IMR-90 (cell line): ENCODE measurements around the gene ITPK1. TPM values are rescaled to one million over a fixed set of nuclear protein-coding genes. Genes with fewer than 3 reads are reported as not detected.
A peak's percentile ranks its signal among the peaks of the same experiment; 100 is the strongest.

Experiments
- ATAC-seq: fragments of 200-7000 bp; cut with Tn5 transposase; 2 replicates; pipeline ENCODE4 v1.9.1; 2020; ENCODE audit warnings: low read depth, mild to moderate bottlenecking, moderate library complexity
- BruUV-seq: library from RNA; stranded (reverse); fragments of 400-500 nt; replicated peaks from 2 replicates; lab custom pipeline; 2021; lab: Mats Ljungman, UMichigan
- CTCF ChIA-PET: fragments of 300-600 bp; formaldehyde crosslinking; extraction: SDS; loops from one replicate; lab custom pipeline; 2021; ENCODE audit warnings: antibody characterized with exemption; lab: Yijun Ruan, JAX
- POLR2A ChIA-PET: fragments of 300-600 bp; sonication (Branson Sonifier 250); formaldehyde crosslinking; loops from one replicate; lab custom pipeline; 2022; ENCODE audit warnings: antibody characterized with exemption; ENCODE audit not compliant: unreplicated experiment; lab: Charles Lee
- DNase-seq: peaks from one replicate; pipeline ENCODE4 v3.0.0; 2013
- H2AFZ ChIP-seq: replicated peaks from 2 replicates; pipeline ENCODE3; 2013; ENCODE audit warnings: low read length, mild to moderate bottlenecking; ENCODE audit not compliant: poor library complexity
- H2AK5ac ChIP-seq: 2 replicates; pipeline ENCODE4 v1.6.1; 2013; ENCODE audit warnings: low read depth, low read length, inconsistent platforms
- H2AK9ac ChIP-seq: replicated peaks from 2 replicates; pipeline ENCODE3; 2013; ENCODE audit warnings: mild to moderate bottlenecking, low read depth, low read length, moderate library complexity; ENCODE audit not compliant: poor library complexity
- H2BK120ac ChIP-seq: 2 replicates; pipeline ENCODE4 v1.6.1; 2013; ENCODE audit warnings: low read depth, low read length, inconsistent platforms
- H2BK15ac ChIP-seq: 3 replicates; pipeline ENCODE4 v1.6.1; 2013; ENCODE audit warnings: low read depth, low read length, inconsistent platforms
- H2BK20ac ChIP-seq: 2 replicates; pipeline ENCODE4 v1.6.1; 2013; ENCODE audit warnings: low read depth, mild to moderate bottlenecking, inconsistent platforms, low read length, moderate library complexity
- H2BK5ac ChIP-seq: 2 replicates; pipeline ENCODE4 v1.6.1; 2013; ENCODE audit warnings: mild to moderate bottlenecking, low read depth, low read length, inconsistent platforms; ENCODE audit not compliant: poor library complexity, severe bottlenecking
- H3K14ac ChIP-seq: replicated peaks from 2 replicates; pipeline ENCODE4 v1.6.1; 2013; ENCODE audit warnings: low read depth, low read length, inconsistent platforms
- H3K18ac ChIP-seq: 2 replicates; pipeline ENCODE4 v1.6.1; 2013; ENCODE audit warnings: low read depth, low read length, control low read depth
- H3K23ac ChIP-seq: 2 replicates; pipeline ENCODE4 v1.6.1; 2013; ENCODE audit warnings: low read depth, low read length, inconsistent platforms
- H3K27ac ChIP-seq: 2 replicates; pipeline ENCODE4 v1.5.1; 2013; ENCODE audit warnings: mild to moderate bottlenecking, control low read depth, low read length; ENCODE audit not compliant: insufficient read depth
- H3K27me3 ChIP-seq: 2 replicates; pipeline ENCODE4 v1.6.1; 2013; ENCODE audit warnings: low read length; ENCODE audit not compliant: control insufficient read depth, insufficient read depth
- H3K36me3 ChIP-seq: 2 replicates; pipeline ENCODE4 v1.6.1; 2013; ENCODE audit warnings: low read length, mixed read lengths; ENCODE audit not compliant: control insufficient read depth, insufficient read depth
- H3K4ac ChIP-seq: 2 replicates; pipeline ENCODE4 v1.6.1; 2013; ENCODE audit warnings: low read depth, low read length, inconsistent platforms
- H3K4me1 ChIP-seq: 2 replicates; pipeline ENCODE4 v1.6.1; 2013; ENCODE audit warnings: low read length, mixed read lengths; ENCODE audit not compliant: control insufficient read depth, insufficient read depth
- H3K4me2 ChIP-seq: 2 replicates; pipeline ENCODE4 v1.6.1; 2013; ENCODE audit warnings: low read depth, mild to moderate bottlenecking, control low read depth, low read length, moderate library complexity
- H3K4me3 ChIP-seq: 2 replicates; pipeline ENCODE4 v1.5.1; 2013; ENCODE audit warnings: low read depth, mild to moderate bottlenecking, control low read depth, low read length, moderate library complexity; ENCODE audit not compliant: insufficient read depth
- H3K56ac ChIP-seq: 2 replicates; pipeline ENCODE4 v1.6.1; 2013; ENCODE audit warnings: low read length, inconsistent platforms; ENCODE audit not compliant: insufficient read depth; ENCODE audit errors: extremely low read depth
- H3K79me1 ChIP-seq, 2 experiments: 2 replicates each; pipeline ENCODE4 v1.6.1; 2013; ENCODE audit warnings: low read length in 2 of 2, inconsistent platforms in 1 of 2, low read depth in 1 of 2
- H3K9ac ChIP-seq: 2 replicates; pipeline ENCODE4 v1.6.1; 2013; ENCODE audit warnings: low read depth, low read length, control low read depth
- H3K9me1 ChIP-seq: 2 replicates; pipeline ENCODE4 v1.6.1; 2013; ENCODE audit warnings: low read length, inconsistent platforms; ENCODE audit not compliant: insufficient read depth
- H3K9me3 ChIP-seq: 2 replicates; pipeline ENCODE4 v1.6.1; 2013; ENCODE audit warnings: low read length; ENCODE audit not compliant: control insufficient read depth, insufficient read depth
- H4K20me1 ChIP-seq: 2 replicates; pipeline ENCODE4 v1.6.1; 2013; ENCODE audit warnings: low read length, inconsistent platforms; ENCODE audit not compliant: insufficient read depth
- H4K5ac ChIP-seq: 2 replicates; pipeline ENCODE4 v1.6.1; 2013; ENCODE audit warnings: mild to moderate bottlenecking, low read depth, low read length, control low read depth
- H4K8ac ChIP-seq, 2 experiments: 2 replicates each; pipeline ENCODE4 v1.6.1; 2013; ENCODE audit warnings: low read depth in 2 of 2, low read length in 2 of 2, control low read depth in 1 of 2, inconsistent platforms in 1 of 2
- H4K91ac ChIP-seq: 2 replicates; pipeline ENCODE4 v1.6.1; 2013; ENCODE audit warnings: low read depth, low read length, inconsistent platforms; ENCODE audit not compliant: insufficient read depth
- BHLHE40 ChIP-seq: fragments of 150-350 bp; IDR thresholded peaks from 2 replicates; pipeline ENCODE4 v1.6.1; 2016; ENCODE audit warnings: mild to moderate bottlenecking, low read depth, low read length
- MAFK ChIP-seq: IDR thresholded peaks from 2 replicates; pipeline ENCODE4 v1.6.1; 2012; ENCODE audit warnings: low read depth, low read length, improper control_type of control experiment
- NFE2L2 ChIP-seq: fragments of 150-350 bp; IDR thresholded peaks from 2 replicates; pipeline ENCODE4 v1.6.1; 2016; ENCODE audit warnings: low read depth, mild to moderate bottlenecking, low read length
- RCOR1 ChIP-seq: IDR thresholded peaks from 2 replicates; pipeline ENCODE4 v1.6.1; 2012; ENCODE audit warnings: mild to moderate bottlenecking, low read length, improper control_type of control experiment; ENCODE audit not compliant: insufficient replicate concordance
- WGBS, 2 experiments: methylation state at CpG; one replicate each; pipeline versions ENCODE4 v1.1.5 to v1.1.7; 2013; ENCODE audit warnings: missing lambda C conversion rate in 2 of 2; ENCODE audit not compliant: insufficient read length in 1 of 2; ENCODE audit errors: extremely low coverage in 2 of 2; 5-methylcytosine and 5-hydroxymethylcytosine counted together
- dilution Hi-C: fragments of 300-500 bp; cut with HindIII; formaldehyde crosslinking; loops from one replicate; pipeline ENCODE4 v1.14.3; 2018; ENCODE audit warnings: low sequenced_read_pairs; ENCODE audit not compliant: unreplicated experiment
- in situ Hi-C: fragments of 300-500 bp; cut with MboI; formaldehyde crosslinking; loops from 3 replicates; pipeline ENCODE4 v1.14.3; 2019; ENCODE audit warnings: low sequenced_read_pairs, inconsistent platforms, mixed read lengths
- intact Hi-C: fragments of 100-400 bp; cut with micrococcal nuclease; formaldehyde crosslinking; loops from 2 replicates; pipeline ENCODE4 v1.10.0; 2022
- polyA plus RNA-seq, 3 experiments: library from polyadenylated mRNA; depleted of rRNA; stranded (reverse); fragments of >200 nt; gene quantifications; 2 replicates each; pipeline ENCODE4 v1.2.3, GENCODE V29; 2012; ENCODE audit warnings: low replicate concordance in 1 of 3
- total RNA-seq: library from RNA; depleted of rRNA; stranded (reverse); fragments of >200 nt; gene quantifications from 2 replicates; pipeline ENCODE4 v1.2.3, GENCODE V29; 2012
- TF ChIP-seq, protein P1 (sequence below): conservative IDR thresholded peaks from 2 replicates; pipeline ENCODE4 v1.5.1; 2012; ENCODE audit warnings: mild to moderate bottlenecking, low read depth, low read length, improper control_type of control experiment
- TF ChIP-seq, protein P2 (sequence below): fragments of 150-350 bp; IDR thresholded peaks from 2 replicates; pipeline ENCODE4 v1.6.1; 2016; ENCODE audit warnings: low read depth, mild to moderate bottlenecking, low read length, moderate library complexity, borderline replicate concordance

Gene ITPK1
- total and polyA plus RNA-seq, 2 of the 4 experiments (the other 2 are of a cell fraction), result 21.7 to 26.9 TPM

DNA sequence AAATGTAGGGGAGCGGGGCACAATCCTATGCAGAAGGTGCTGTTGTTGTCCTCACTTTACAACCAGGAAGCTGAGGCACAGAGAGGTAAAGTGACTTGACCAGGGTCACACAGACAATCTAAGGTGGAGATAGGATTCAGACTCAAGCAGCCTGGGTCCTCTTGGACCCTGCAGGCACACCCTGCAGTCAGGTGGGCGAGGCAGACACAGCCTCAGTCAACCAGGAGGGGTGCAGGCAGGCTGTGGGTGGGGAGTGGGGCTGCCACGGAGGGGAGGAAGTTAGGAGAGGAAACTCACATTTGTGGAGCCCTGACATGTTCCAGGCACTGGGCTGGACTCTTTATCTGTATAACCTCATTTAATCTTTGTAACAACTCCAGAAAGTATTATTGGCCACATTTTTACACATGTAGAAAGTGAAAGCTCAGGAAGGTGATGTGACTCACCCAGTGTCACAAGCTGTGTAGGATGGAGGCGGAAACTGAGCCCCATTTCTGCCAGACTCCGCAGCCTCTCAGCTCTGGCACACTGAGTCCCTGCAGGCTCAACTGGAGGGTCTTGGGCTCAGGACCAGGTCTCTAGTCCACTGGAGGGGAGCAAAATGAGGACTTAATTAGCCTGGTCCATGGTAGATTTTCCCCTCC, 217.7 kb downstream of the ITPK1 start:
- no peak for DNase-seq
- no TSS peak for BruUV-seq
- Histone ChIP-seq H4K20me1 (0 out of 2 replicates have a peak, but pooled peaks cover 4% of the 10 kb centered on the region), H3K9me1 (no peaks in the 10 kb centered on the region), H3K4ac (no peak overlapping the region), H3K79me1 (no peaks in the 10 kb centered on the region), H3K27me3 (peaks cover 7% of the 10 kb centered on the region; the same call in 1 of the 2 replicates), H3K27ac (no peak overlapping the region), H4K8ac (no peak overlapping the region), H2AK9ac (peak overlapping the region; percentile 23), H2AFZ (no peak overlapping the region), H2BK15ac (no peak overlapping the region), H2BK120ac (no peak overlapping the region), H4K91ac (no peak overlapping the region), H2AK5ac (no peak overlapping the region), H2BK20ac (no peak overlapping the region), H3K23ac (no peak overlapping the region), H3K4me3 (no peak overlapping the region), H3K36me3 (no peaks in the 10 kb centered on the region), H3K9ac (no peak overlapping the region), H3K9me3 (no peaks in the 10 kb centered on the region), H3K14ac (no peak overlapping the region), H3K4me2 (no peak overlapping the region), H3K4me1 (no peaks in the 10 kb centered on the region), H3K56ac (no peak overlapping the region), H4K5ac (no peak overlapping the region), H2BK5ac (no peak overlapping the region), H3K18ac (no peak overlapping the region)
- ChIA-PET POLR2A (no interaction called here), CTCF (no interaction called here)
- ATAC-seq, result no peak
- dilution Hi-C loops (no loop called here), intact Hi-C loops (no loop called here), in situ Hi-C loops (no loop called here)
- TF ChIP-seq, protein P1, sequence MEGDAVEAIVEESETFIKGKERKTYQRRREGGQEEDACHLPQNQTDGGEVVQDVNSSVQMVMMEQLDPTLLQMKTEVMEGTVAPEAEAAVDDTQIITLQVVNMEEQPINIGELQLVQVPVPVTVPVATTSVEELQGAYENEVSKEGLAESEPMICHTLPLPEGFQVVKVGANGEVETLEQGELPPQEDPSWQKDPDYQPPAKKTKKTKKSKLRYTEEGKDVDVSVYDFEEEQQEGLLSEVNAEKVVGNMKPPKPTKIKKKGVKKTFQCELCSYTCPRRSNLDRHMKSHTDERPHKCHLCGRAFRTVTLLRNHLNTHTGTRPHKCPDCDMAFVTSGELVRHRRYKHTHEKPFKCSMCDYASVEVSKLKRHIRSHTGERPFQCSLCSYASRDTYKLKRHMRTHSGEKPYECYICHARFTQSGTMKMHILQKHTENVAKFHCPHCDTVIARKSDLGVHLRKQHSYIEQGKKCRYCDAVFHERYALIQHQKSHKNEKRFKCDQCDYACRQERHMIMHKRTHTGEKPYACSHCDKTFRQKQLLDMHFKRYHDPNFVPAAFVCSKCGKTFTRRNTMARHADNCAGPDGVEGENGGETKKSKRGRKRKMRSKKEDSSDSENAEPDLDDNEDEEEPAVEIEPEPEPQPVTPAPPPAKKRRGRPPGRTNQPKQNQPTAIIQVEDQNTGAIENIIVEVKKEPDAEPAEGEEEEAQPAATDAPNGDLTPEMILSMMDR, result no peak
- TF ChIP-seq, protein P2, sequence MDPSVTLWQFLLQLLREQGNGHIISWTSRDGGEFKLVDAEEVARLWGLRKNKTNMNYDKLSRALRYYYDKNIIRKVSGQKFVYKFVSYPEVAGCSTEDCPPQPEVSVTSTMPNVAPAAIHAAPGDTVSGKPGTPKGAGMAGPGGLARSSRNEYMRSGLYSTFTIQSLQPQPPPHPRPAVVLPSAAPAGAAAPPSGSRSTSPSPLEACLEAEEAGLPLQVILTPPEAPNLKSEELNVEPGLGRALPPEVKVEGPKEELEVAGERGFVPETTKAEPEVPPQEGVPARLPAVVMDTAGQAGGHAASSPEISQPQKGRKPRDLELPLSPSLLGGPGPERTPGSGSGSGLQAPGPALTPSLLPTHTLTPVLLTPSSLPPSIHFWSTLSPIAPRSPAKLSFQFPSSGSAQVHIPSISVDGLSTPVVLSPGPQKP, result no peak
- TF ChIP-seq BHLHE40, result no peak
- no peak for TF ChIP-seq MAFK
- TF ChIP-seq RCOR1, result no peak
- TF ChIP-seq NFE2L2, result no peak
- no CpG with 5 or more reads among the region's 5 CpGs for WGBS, 2 experiments
